T-helper 17 cell (primary cell): ENCODE measurements around the gene RAB44. TPM values are rescaled to one million over a fixed set of nuclear protein-coding genes. Genes with fewer than 3 reads are reported as not detected.
A peak's percentile ranks its signal among the peaks of the same experiment; 100 is the strongest.

Experiments used
- ATAC-seq: fragments of 150-1000 bp; cut with Tn5 transposase; 2 replicates; pipeline ENCODE4 v1.10.0; 2021; ENCODE audit warnings: mild to moderate bottlenecking, moderate library complexity
- DNase-seq, 3 donors: peaks; one replicate each; pipeline versions ENCODE4 v3.0.0 to v3.0.0-alpha.2; 2020 to 2021
- H3K9me3 ChIP-seq: one replicate; pipeline ENCODE4 v1.7.0; 2013; ENCODE audit warnings: low read length, mild to moderate bottlenecking; ENCODE audit not compliant: control insufficient read depth, poor library complexity, severe bottlenecking
- H3K27ac Mint-ChIP-seq: one replicate; pipeline ENCODE4 v1.8.0; 2022; ENCODE audit warnings: mild to moderate bottlenecking, moderate library complexity, mixed read lengths
- H3K27me3 Mint-ChIP-seq: one replicate; pipeline ENCODE4 v1.8.0; 2022; ENCODE audit warnings: mixed read lengths
- H3K36me3 Mint-ChIP-seq: one replicate; pipeline ENCODE4 v1.8.0; 2022; ENCODE audit warnings: low read depth, mixed read lengths
- H3K4me1 Mint-ChIP-seq: one replicate; pipeline ENCODE4 v1.8.0; 2022; ENCODE audit warnings: mild to moderate bottlenecking, mixed read lengths
- H3K4me3 Mint-ChIP-seq: one replicate; pipeline ENCODE4 v1.8.0; 2022; ENCODE audit warnings: mild to moderate bottlenecking, moderate library complexity, mixed read lengths
- total RNA-seq, 4 donors: library from RNA in 2 of 4; stranded (reverse) in 2 of 4; gene quantifications; one replicate each; pipeline ENCODE4 v1.2.3 and lab custom pipeline; 2022 to 2026

Gene RAB44
- total RNA-seq, 2 donors from 2014 or later = 0.21 to 0.77 TPM

DNA sequence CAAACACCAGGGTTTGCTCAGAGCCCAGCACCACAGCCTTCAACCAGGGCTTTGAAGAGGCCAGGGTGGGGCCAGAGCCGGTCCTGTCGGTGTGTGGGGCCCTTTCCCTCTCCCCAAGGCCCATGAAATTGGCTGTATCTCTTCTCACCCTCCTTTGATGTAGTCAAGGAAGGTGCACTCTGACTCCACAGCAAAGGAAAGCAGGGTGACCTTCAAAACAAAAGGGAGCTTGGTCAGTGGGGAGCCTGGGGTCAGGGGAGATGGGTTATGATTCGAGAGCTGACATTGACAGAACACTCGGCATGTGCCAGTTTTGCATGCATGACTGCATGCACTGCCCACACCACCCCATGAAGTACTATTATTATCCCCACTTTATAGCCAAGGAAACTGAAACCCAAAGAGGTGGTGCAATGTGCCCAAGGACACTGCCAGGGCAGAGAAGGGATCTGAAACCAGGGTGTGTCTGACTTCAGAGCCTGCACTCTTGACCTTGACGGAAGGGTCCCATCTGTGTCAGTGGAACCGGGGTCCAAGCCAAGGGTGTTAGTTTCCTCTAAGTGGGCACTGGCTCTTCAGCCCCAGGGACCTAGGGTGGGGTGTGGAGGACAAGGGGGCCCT is 55.4 kb downstream of the RAB44 start:
- ATAC-seq = no peak
- Mint-ChIP-seq H3K27me3 (no peaks in the 10 kb centered on the region), H3K4me1 (peaks cover 45% of the 10 kb centered on the region), H3K36me3 (peaks cover 4% of the 10 kb centered on the region), H3K4me3 (no peak overlapping the region), H3K27ac (peak overlapping the region; percentile 100)
- no peak for DNase-seq
- no peaks in the 10 kb centered on the region for H3K9me3 ChIP-seq

GRCh38 chr6:36753671-36754405 is 56.2 kb downstream of the RAB44 start:
- Mint-ChIP-seq H3K4me1 (peaks cover 49% of the 10 kb centered on the region), H3K27me3 (no peaks in the 10 kb centered on the region), H3K27ac (peak overlapping the region; percentile 100), H3K4me3 (no peak overlapping the region), H3K36me3 (peaks cover 4% of the 10 kb centered on the region)
- no peaks in the 10 kb centered on the region for H3K9me3 ChIP-seq
- no peak for DNase-seq
- ATAC-seq = no peak

GRCh38 chr6:36754582-36755434 is 57.2 kb downstream of the RAB44 start:
- Mint-ChIP-seq H3K4me3 (peak overlapping the region; percentile 83), H3K36me3 (peaks cover 4% of the 10 kb centered on the region), H3K4me1 (peaks cover 49% of the 10 kb centered on the region), H3K27me3 (no peaks in the 10 kb centered on the region), H3K27ac (peak overlapping the region; percentile 100)
- DNase-seq = no peak
- H3K9me3 ChIP-seq = no peaks in the 10 kb centered on the region
- no peak for ATAC-seq

GRCh38 chr6:36755435-36756348 is 58.1 kb downstream of the RAB44 start:
- DNase-seq = peak; percentile 62 to 80 (median 63)
- peak overlapping the region; percentile 83 for H3K4me3 Mint-ChIP-seq
- peak; percentile 88 for ATAC-seq
- peaks cover 49% of the 10 kb centered on the region for H3K4me1 Mint-ChIP-seq
- no peaks in the 10 kb centered on the region for H3K27me3 Mint-ChIP-seq
- H3K9me3 ChIP-seq = no peaks in the 10 kb centered on the region
- H3K36me3 Mint-ChIP-seq = no peaks in the 10 kb centered on the region
- peak overlapping the region; percentile 100 for H3K27ac Mint-ChIP-seq

DNA sequence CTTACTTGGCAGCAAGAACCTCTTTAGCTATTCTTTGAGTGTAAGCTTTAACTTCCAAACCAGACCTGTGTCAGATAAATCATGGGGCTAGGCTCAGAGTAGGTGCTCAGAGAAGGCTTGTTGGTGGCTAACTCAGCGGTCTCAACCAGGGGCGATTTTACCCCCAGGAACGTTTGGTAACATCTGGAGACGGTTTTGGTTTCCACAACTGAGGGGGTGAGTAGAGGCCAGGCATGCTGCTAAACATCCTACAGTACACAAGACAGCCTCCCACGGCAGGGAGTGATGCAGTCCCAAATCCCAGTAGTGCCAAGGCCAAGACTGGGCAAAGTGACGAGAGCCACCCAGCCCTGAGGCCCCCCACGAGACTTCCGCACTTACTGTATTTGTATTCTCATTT is 59.2 kb downstream of the RAB44 start:
- no peaks in the 10 kb centered on the region for H3K27me3 Mint-ChIP-seq
- ATAC-seq = no peak
- H3K27ac Mint-ChIP-seq = peak overlapping the region; percentile 100
- no peaks in the 10 kb centered on the region for H3K36me3 Mint-ChIP-seq
- H3K4me3 Mint-ChIP-seq = peak overlapping the region; percentile 83
- no peak for DNase-seq
- H3K4me1 Mint-ChIP-seq = peaks cover 45% of the 10 kb centered on the region
- no peaks in the 10 kb centered on the region for H3K9me3 ChIP-seq

DNA sequence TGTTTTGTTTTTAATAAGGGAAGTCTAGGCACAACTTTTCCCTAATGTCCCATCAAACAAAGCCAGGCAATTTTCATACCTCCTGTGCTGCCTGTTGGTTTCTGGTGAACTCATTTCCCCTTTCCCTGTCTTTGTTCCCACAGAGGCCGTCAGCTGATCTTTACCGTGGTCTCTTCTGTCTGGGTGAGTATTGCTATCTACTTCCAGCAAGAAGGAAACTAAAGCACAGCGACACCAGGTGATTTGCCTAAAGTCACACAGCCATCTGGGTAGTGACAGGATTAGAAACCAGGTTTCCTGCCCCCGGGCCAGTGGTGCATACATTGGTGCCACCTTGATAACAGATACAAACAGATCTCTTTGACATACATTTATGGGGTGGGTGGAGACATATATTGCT is 59.6 kb downstream of the RAB44 start:
- no peaks in the 10 kb centered on the region for H3K9me3 ChIP-seq
- ATAC-seq = peak; percentile 8
- peak in 1 of 3 donors; percentile 40 for DNase-seq
- peak overlapping the region; percentile 100 for H3K27ac Mint-ChIP-seq
- no peaks in the 10 kb centered on the region for H3K36me3 Mint-ChIP-seq
- peaks cover 44% of the 10 kb centered on the region for H3K4me1 Mint-ChIP-seq
- H3K4me3 Mint-ChIP-seq = peak overlapping the region; percentile 83
- H3K27me3 Mint-ChIP-seq = no peaks in the 10 kb centered on the region

DNA sequence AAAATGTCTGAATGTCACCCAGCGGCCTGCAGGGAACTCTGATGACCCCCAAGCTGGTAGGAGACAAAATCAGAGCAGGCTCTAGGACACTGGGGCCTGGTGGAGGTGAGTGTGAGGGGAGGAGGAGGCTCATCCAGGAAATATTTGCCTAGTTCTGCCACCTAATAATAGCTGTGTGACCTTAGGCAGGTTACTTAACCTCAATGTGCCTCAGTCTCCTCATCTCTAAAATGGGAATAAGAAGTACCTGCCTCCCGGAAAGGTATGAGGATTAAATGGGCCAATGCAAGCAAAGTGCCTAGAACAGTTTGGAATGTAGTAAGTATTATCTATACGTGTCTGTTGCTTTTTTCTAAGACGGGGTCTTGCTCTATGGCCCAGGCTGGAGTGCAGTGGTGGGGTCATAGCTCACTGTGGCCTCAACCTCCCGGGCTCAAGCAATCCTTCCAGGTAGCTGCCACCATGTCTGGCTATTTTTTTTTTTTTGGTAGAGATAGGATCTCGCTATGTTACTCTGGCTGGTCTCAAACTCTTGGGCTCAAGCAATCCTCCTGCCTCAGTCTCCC is 60.4 kb downstream of the RAB44 start:
- ATAC-seq (no peak), DNase-seq (no peak)
- Mint-ChIP-seq H3K4me3 (no peak overlapping the region), H3K27me3 (no peaks in the 10 kb centered on the region), H3K36me3 (no peaks in the 10 kb centered on the region), H3K27ac (peak overlapping the region; percentile 100), H3K4me1 (peaks cover 39% of the 10 kb centered on the region)
- no peaks in the 10 kb centered on the region for H3K9me3 ChIP-seq

DNA sequence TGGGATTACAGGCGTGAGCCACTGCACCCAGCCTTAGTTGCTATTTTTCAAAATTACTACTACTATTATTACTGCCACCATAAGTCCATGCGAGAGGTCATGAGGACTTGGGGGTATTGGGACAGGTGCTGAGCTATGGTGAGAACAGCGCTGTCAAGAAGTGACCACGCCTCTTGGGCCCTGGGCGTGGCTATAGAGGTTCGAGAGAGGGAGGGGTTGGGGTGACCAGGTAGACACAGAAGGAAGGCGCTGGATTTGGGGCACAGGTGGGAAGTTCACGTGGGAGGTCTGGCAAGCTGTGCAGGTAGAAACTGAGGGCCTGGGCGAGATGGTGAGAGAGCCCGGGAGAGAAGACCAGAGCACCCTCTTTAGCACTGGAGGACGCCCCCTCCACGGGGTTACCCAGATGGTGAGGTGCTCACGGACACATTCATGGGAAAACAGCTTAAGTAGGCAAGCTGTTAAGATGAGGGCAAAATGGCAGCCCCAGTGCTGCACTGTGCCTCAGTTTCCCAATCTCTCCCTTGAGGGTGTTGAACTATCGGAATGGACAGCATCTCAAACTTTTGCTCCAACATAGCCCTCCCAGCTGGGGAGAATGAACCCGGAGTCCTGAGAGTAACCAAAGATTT is 61.0 kb downstream of the RAB44 start:
- H3K27me3 Mint-ChIP-seq = no peaks in the 10 kb centered on the region
- peak overlapping the region; percentile 100 for H3K27ac Mint-ChIP-seq
- peaks cover 37% of the 10 kb centered on the region for H3K4me1 Mint-ChIP-seq
- no peak for DNase-seq
- H3K36me3 Mint-ChIP-seq = no peaks in the 10 kb centered on the region
- no peak overlapping the region for H3K4me3 Mint-ChIP-seq
- no peak for ATAC-seq
- no peaks in the 10 kb centered on the region for H3K9me3 ChIP-seq

- Mint-ChIP-seq H3K27me3 (no peaks in the 10 kb centered on the region), H3K27ac (peak overlapping the region; percentile 100), H3K4me3 (peak overlapping the region; percentile 50), H3K36me3 (no peaks in the 10 kb centered on the region), H3K4me1 (peaks cover 32% of the 10 kb centered on the region)
- ATAC-seq (peak; percentile 35), DNase-seq (peak; percentile 76 to 85 (median 80))
- no peaks in the 10 kb centered on the region for H3K9me3 ChIP-seq
These were observed 61.6 kb downstream of the RAB44 start for GRCh38 chr6:36759148-36759759.

GRCh38 chr6:36760685-36761435 is 63.2 kb downstream of the RAB44 start:
- Mint-ChIP-seq H3K36me3 (no peaks in the 10 kb centered on the region), H3K4me3 (no peak overlapping the region), H3K4me1 (peaks cover 22% of the 10 kb centered on the region), H3K27ac (peak overlapping the region; percentile 100), H3K27me3 (no peaks in the 10 kb centered on the region)
- no peak for DNase-seq
- ATAC-seq = no peak
- H3K9me3 ChIP-seq = no peaks in the 10 kb centered on the region

DNA sequence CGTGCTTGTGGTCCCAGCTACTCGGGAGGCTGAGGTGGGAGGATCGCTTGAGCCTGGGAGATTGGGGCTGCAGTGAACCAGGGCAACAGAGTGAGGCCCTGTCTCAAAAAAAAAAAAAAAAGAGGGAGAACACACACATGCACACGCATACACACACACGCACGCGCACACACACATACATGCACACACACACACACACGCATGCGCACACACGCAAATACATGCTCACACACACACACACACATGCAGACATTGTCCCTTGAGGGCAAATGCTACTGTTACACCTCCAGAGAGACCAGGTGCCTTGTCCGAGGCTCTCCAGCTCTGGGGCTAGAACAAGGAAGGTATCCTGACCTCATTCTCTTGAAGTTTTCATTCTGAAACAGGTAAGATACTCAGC is 64.5 kb downstream of the RAB44 start:
- Mint-ChIP-seq H3K27me3 (no peaks in the 10 kb centered on the region), H3K36me3 (no peaks in the 10 kb centered on the region), H3K27ac (no peak overlapping the region), H3K4me3 (no peak overlapping the region), H3K4me1 (peaks cover 13% of the 10 kb centered on the region)
- DNase-seq (no peak), ATAC-seq (no peak)
- H3K9me3 ChIP-seq = no peaks in the 10 kb centered on the region
